GM12874 (cell line): Measurements from ENCODE around the gene FGF3.

ENCODE experiments used
- CTCF ChIP-seq: IDR thresholded peaks from 2 replicates; pipeline ENCODE4 v1.5.1; 2011; ENCODE audit warnings: low read depth, mild to moderate bottlenecking, control low read depth, low read length, moderate library complexity; ENCODE audit not compliant: insufficient read depth

The FGF3 gene

DNA sequence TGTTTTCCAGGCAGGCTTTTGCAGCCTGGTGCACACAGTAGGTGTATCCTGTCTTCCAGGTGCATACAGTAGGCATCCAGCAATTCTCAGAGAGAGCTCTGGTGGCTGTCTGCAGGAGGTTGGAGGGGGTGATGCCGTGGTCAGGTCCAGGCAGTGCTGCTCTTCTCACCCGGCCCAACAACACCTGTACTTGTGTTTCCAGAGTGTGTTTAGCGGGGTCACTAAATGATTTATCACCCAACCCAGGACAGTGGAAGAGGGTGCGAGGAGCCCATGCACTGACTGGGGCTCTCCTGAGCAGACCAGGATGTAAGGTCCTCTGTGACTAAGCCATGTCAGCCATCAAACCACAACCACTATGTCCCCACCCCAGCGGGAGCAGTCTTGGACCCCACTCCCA lies 18.6 kb upstream of the FGF3 start:
- TF ChIP-seq CTCF, result no peak

- TF ChIP-seq CTCF, result no peak
These were observed 17.2 kb upstream of the FGF3 start for GRCh38 chr11:69836401-69836800.

GRCh38 chr11:69834811-69835800 lies 15.9 kb upstream of the FGF3 start:
- no peak for TF ChIP-seq CTCF

- TF ChIP-seq CTCF, result no peak
These were observed 15.0 kb upstream of the FGF3 start for GRCh38 chr11:69834251-69834650.

GRCh38 chr11:69832561-69833413 lies 13.6 kb upstream of the FGF3 start:
- TF ChIP-seq CTCF, result no peak

GRCh38 chr11:69831985-69832384 lies 12.8 kb upstream of the FGF3 start:
- TF ChIP-seq CTCF, result no peak

- no peak for TF ChIP-seq CTCF
These were observed 10.9 kb upstream of the FGF3 start for GRCh38 chr11:69830086-69830485.
